ENCODE results near the gene APBB1. TPM values are rescaled to one million over a fixed set of nuclear protein-coding genes. Genes with fewer than 3 reads are reported as not detected.

The APBB1 gene
- 39.5 and 62.5 TPM in 2 replicates for polyA plus RNA-seq (2011; rRNA removed)
- 43.4 and 61.6 TPM in 2 replicates for polyA minus RNA-seq (2011; rRNA and poly(A)+ RNA removed)

- Histone ChIP-seq H3K4me3 (ENCODE audit: low read depth, low read length) (peak within 1 kb of the TSS; percentile 87), H3K27me3 (ENCODE audit: control insufficient read depth, insufficient read depth, low read length) (peaks cover 4% of the 10 kb centered on the region), H3K36me3 (ENCODE audit: control insufficient read depth, insufficient read depth, low read length) (0 out of 2 replicates have a peak, but pooled peaks cover 1% of the 10 kb centered on the region)
- TF ChIP-seq, protein P1, sequence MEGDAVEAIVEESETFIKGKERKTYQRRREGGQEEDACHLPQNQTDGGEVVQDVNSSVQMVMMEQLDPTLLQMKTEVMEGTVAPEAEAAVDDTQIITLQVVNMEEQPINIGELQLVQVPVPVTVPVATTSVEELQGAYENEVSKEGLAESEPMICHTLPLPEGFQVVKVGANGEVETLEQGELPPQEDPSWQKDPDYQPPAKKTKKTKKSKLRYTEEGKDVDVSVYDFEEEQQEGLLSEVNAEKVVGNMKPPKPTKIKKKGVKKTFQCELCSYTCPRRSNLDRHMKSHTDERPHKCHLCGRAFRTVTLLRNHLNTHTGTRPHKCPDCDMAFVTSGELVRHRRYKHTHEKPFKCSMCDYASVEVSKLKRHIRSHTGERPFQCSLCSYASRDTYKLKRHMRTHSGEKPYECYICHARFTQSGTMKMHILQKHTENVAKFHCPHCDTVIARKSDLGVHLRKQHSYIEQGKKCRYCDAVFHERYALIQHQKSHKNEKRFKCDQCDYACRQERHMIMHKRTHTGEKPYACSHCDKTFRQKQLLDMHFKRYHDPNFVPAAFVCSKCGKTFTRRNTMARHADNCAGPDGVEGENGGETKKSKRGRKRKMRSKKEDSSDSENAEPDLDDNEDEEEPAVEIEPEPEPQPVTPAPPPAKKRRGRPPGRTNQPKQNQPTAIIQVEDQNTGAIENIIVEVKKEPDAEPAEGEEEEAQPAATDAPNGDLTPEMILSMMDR (IDR thresholded peaks at IDR 0.05; ENCODE audit: insufficient read depth, low read depth, low read length) = peak; percentile 19; the same call in 1 of the 2 replicates
- DNase-seq (ENCODE audit: low read depth) = no peak
- CTCF ChIA-PET = interaction anchor here (0.8 to 2.8 kb wide), 7 partner anchors 11 to 40 kb away, joined by 3 to 14 read pairs (median 4); no protein-coding TSS in a partner anchor
- POLR2A ChIA-PET = no interaction called here
Measured at GRCh38 chr11:6419009-6419631, at the start of gene APBB1. Gene APBB1 (minus strand): TSS chr11:6419094. CDS start chr11:6411347, 7,747 bp downstream.

DNA sequence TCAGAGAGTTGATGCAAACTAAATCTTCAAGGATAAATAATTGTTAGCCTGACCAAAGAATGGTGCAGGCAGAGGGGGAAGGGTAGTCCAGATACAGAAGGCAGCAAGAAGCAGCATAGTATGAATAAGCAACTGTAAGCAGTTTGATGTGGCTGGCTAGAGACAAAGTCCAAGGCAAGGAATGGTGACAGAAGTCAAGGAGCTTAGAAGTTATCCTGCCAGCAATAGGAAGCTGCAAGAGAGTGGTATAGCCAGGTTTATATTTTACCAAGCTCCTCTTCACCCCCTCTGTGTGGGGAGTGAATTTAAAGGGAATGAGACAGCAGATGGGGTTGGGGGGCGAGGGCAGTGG lies 40.2 kb upstream of the APBB1 start:
- ChIA-PET POLR2A (no interaction called here), CTCF (interaction anchor here (1.0 to 1.7 kb wide), 2 partner anchors 15 to 16 kb away, joined by 3 to 5 read pairs; partner anchors contain the start of gene TRIM3)
- no peak for DNase-seq (ENCODE audit: low read depth)
- Histone ChIP-seq H3K27me3 (ENCODE audit: control insufficient read depth, insufficient read depth, low read length) (no peaks in the 10 kb centered on the region), H3K4me3 (ENCODE audit: low read depth, low read length) (no peak overlapping the region), H3K36me3 (ENCODE audit: control insufficient read depth, insufficient read depth, low read length) (peaks cover 26% of the 10 kb centered on the region)
- TF ChIP-seq, protein P1 (IDR thresholded peaks at IDR 0.05; ENCODE audit: insufficient read depth, low read depth, low read length) = no peak

- peaks cover 26% of the 10 kb centered on the region for H3K36me3 ChIP-seq (ENCODE audit: control insufficient read depth, insufficient read depth, low read length)
- ChIA-PET POLR2A (no interaction called here), CTCF (interaction anchor here (1.0 to 1.7 kb wide), 2 partner anchors 15 kb away, joined by 3 to 5 read pairs; partner anchors contain the start of gene TRIM3)
- H3K4me3 ChIP-seq (ENCODE audit: low read depth, low read length) = no peak overlapping the region
- no peaks in the 10 kb centered on the region for H3K27me3 ChIP-seq (ENCODE audit: control insufficient read depth, insufficient read depth, low read length)
- TF ChIP-seq, protein P1 (IDR thresholded peaks at IDR 0.05; ENCODE audit: insufficient read depth, low read depth, low read length) = no peak
- no peak for DNase-seq (ENCODE audit: low read depth)
Measured at GRCh38 chr11:6458352-6459098, 39.6 kb upstream of the APBB1 start.

- no peak for DNase-seq (ENCODE audit: low read depth)
- Histone ChIP-seq H3K36me3 (ENCODE audit: control insufficient read depth, insufficient read depth, low read length) (peaks cover 26% of the 10 kb centered on the region), H3K4me3 (ENCODE audit: low read depth, low read length) (no peak overlapping the region), H3K27me3 (ENCODE audit: control insufficient read depth, insufficient read depth, low read length) (no peaks in the 10 kb centered on the region)
- TF ChIP-seq, protein P1 (IDR thresholded peaks at IDR 0.05; ENCODE audit: insufficient read depth, low read depth, low read length) = no peak
- ChIA-PET POLR2A (no interaction called here), CTCF (interaction anchor here (1.7 to 6.1 kb wide), 2 partner anchors 14 to 15 kb away, joined by 5 to 61 read pairs; partner anchors contain the start of gene HPX)
Measured at GRCh38 chr11:6457581-6458320, 38.9 kb upstream of the APBB1 start.

All from BJ (cell line).